ENCODE measurements around the gene ANKZF1. TPM values are rescaled to one million over a fixed set of nuclear protein-coding genes. Genes with fewer than 3 reads are reported as not detected.

Gene ANKZF1
- total and polyA plus RNA-seq, 2 of the 8 experiments (the other 6 are each of a cell fraction or from before 2014, with no cell fraction given), result 32.5 to 50.1 TPM

- no peak overlapping the region for H3K23ac ChIP-seq (ENCODE audit: insufficient read length)
- CTCF ChIA-PET (ENCODE audit: partially characterized antibody), result interaction anchor here (0.5 to 12.1 kb wide), 11 partner anchors 7 to 256 kb away, joined by 3 to 220 read pairs (median 4); partner anchors contain the start of genes CNPPD1, GLB1L and STK16
- peaks cover 0 to 15% (median 9%) of the 10 kb centered on the region in 4 experiments; a peak in 6 of 7 replicates for H3K4me1 ChIP-seq (replicated peaks in 1 of 4; ENCODE audit: control insufficient read depth in 3 of 4, insufficient read depth in 4 of 4, low read length in 3 of 4)
- no peaks in the 10 kb centered on the region; the same call in 1 of the 2 replicates for H3K79me1 ChIP-seq (ENCODE audit: low read depth, low read length)
- H3K9me3 ChIP-seq (ENCODE audit: insufficient read depth in 2 of 2, low read depth in 1 of 2, low read length in 1 of 2), result no peaks in the 10 kb centered on the region
- H4K5ac ChIP-seq (ENCODE audit: insufficient read length, low read depth, low read length), result no peak overlapping the region
- peaks cover 0 to 4% (median under 1%) of the 10 kb centered on the region in 4 experiments; a peak in 3 of 8 replicates for H3K36me3 ChIP-seq (ENCODE audit: control insufficient read depth in 2 of 4, insufficient read depth in 4 of 4, low read length in 3 of 4)
- no peak overlapping the region for H2BK20ac ChIP-seq (ENCODE audit: low read length)
- no peak overlapping the region for H2BK15ac ChIP-seq (ENCODE audit: low read length)
- no peak overlapping the region for H4K8ac ChIP-seq (ENCODE audit: extremely low read depth, insufficient read depth, low read length)
- 90% methylated on average over 16 of the region's 16 CpGs; no CpG with 5 or more reads in 1 of the 2 experiments for WGBS, 2 experiments (ENCODE audit: extremely low coverage in 1 of 2, insufficient coverage in 1 of 2, insufficient read length in 1 of 2, insufficient replicate concordance in 2 of 2, low coverage in 1 of 2, low lambda C conversion rate in 2 of 2, missing lambda C conversion rate in 1 of 2)
- POLR2A ChIA-PET (ENCODE audit: partially characterized antibody), result interaction anchor here (1.0 to 2.6 kb wide), 4 partner anchors 8 to 66 kb away, joined by 3 to 6 read pairs (median 3); partner anchors contain the start of genes ABCB6, GLB1L, PTPRN and STK16
- no peak overlapping the region for H3K18ac ChIP-seq (ENCODE audit: extremely low read depth, low read length)
- no peak overlapping the region for H3K4me3 ChIP-seq (ENCODE audit: extremely low read depth in 1 of 4, insufficient read depth in 2 of 4, low read depth in 3 of 4, low read length in 4 of 4)
- FAIRE-seq (no peak), DNase-seq (ENCODE audit: low read depth in 1 of 2, low spot score in 2 of 2) (no peak)
- no peak overlapping the region for H3K56ac ChIP-seq (replicated peaks; ENCODE audit: insufficient read length, low read depth, low read length)
- no peak overlapping the region for H2BK120ac ChIP-seq (replicated peaks; ENCODE audit: low read depth, low read length)
- no peak overlapping the region; a peak in 1 of 7 replicates for H3K9ac ChIP-seq (replicated peaks in 1 of 4; ENCODE audit: extremely low read depth in 1 of 4, low read depth in 3 of 4, low read length in 3 of 4)
- no peaks in the 10 kb centered on the region for H3K79me2 ChIP-seq (ENCODE audit: control insufficient read depth in 1 of 2, insufficient read depth in 2 of 2, low read length in 2 of 2)
- no peak overlapping the region for H3K4ac ChIP-seq (replicated peaks; ENCODE audit: insufficient read length, low read depth, low read length)
- H3K14ac ChIP-seq (ENCODE audit: insufficient read length), result no peak overlapping the region
- peaks cover 3% of the 10 kb centered on the region; the same call in 1 of the 2 replicates for H3K23me2 ChIP-seq (ENCODE audit: low read depth, low read length)
- no peak overlapping the region for H2BK12ac ChIP-seq (ENCODE audit: low read depth, low read length)
- no peak overlapping the region for H4K91ac ChIP-seq (replicated peaks; ENCODE audit: insufficient read length, low read length)
- no peak overlapping the region for H2AK5ac ChIP-seq (ENCODE audit: low read depth, low read length)
- no peak overlapping the region for H2BK5ac ChIP-seq (ENCODE audit: low read depth, low read length)
- no peak overlapping the region for H2AFZ ChIP-seq (ENCODE audit: low read length)
- peaks cover 0 to 2% of the 10 kb centered on the region in 2 experiments for H4K20me1 ChIP-seq (replicated peaks in 1 of 2; ENCODE audit: control insufficient read depth in 1 of 2, insufficient read depth in 2 of 2, low read length in 2 of 2)
- no peaks in the 10 kb centered on the region for H3K27me3 ChIP-seq (replicated peaks in 1 of 4; ENCODE audit: control insufficient read depth in 3 of 4, extremely low read depth in 1 of 4, insufficient read depth in 3 of 4, low read length in 3 of 4)
- H3K27ac ChIP-seq (ENCODE audit: low read depth, low read length), result no peak overlapping the region
- no peak overlapping the region for H3K4me2 ChIP-seq (ENCODE audit: insufficient read depth in 1 of 2, low read depth in 2 of 2, low read length in 2 of 2)
- TF ChIP-seq SRF (IDR thresholded peaks at IDR 0.05; ENCODE audit: low read depth, low read length) (no peak), NANOG (IDR thresholded peaks at IDR 0.05; ENCODE audit: insufficient read depth, low read depth, low read length, poor library complexity, severe bottlenecking) (no peak), SAP30 (IDR thresholded peaks at IDR 0.05; ENCODE audit: insufficient read depth, insufficient replicate concordance, low read length) (no peak), RXRA (IDR thresholded peaks at IDR 0.05; ENCODE audit: insufficient read depth, low read depth, low read length) (no peak), RFX5 (IDR thresholded peaks at IDR 0.05; ENCODE audit: borderline replicate concordance, low read depth, low read length) (no peak), KDM5A (IDR thresholded peaks at IDR 0.05; ENCODE audit: low read length) (no peak)
- TF ChIP-seq, protein P1, sequence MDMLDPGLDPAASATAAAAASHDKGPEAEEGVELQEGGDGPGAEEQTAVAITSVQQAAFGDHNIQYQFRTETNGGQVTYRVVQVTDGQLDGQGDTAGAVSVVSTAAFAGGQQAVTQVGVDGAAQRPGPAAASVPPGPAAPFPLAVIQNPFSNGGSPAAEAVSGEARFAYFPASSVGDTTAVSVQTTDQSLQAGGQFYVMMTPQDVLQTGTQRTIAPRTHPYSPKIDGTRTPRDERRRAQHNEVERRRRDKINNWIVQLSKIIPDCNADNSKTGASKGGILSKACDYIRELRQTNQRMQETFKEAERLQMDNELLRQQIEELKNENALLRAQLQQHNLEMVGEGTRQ (IDR thresholded peaks at IDR 0.05; ENCODE audit: low read length), result no peak
These were observed 55.1 kb downstream of the ANKZF1 start for GRCh38 chr2:219284501-219285372.
